ENCODE results near the gene CEND1.

Gene CEND1

DNA sequence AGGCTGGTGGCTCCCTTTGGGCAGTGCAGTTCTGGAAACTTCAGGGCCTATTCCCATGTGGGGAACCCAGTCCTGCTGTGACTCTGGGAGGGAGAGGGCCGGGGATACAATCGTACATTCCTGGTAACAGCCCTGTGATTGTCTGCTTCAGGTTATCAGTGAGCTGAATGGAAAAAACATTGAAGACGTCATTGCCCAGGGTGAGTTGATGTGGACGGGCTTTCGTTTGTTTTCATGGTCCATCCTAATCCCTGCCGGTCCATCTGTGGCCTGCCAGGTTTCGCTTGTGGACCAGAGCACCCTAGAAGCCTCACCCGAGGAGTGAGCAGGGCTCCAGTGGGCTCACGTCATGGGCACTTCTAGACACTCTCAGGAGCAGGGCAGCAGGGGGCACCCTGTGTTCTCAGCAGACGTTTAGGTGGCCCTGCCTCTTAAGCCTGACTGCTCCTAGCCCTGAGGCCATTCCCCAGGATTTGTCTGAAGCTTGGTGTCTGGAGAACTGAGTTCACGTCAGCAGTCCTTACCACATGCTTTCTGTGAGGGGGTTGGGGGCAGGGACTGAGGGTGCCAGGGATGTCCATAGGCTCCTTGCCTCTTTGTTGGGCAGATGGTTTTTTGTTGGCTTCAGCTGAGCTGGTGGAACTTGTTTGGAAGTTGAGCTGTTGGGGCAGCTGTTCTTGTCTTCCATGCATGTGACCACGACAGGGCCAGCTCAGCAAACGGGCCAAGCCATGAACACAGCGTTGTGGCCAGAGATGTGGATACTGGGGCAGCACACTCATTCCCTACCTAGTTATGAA, 21.8 kb upstream of the CEND1 start:
- peak in 1 of 2 experiments; percentile 34 for DNase-seq

DNA sequence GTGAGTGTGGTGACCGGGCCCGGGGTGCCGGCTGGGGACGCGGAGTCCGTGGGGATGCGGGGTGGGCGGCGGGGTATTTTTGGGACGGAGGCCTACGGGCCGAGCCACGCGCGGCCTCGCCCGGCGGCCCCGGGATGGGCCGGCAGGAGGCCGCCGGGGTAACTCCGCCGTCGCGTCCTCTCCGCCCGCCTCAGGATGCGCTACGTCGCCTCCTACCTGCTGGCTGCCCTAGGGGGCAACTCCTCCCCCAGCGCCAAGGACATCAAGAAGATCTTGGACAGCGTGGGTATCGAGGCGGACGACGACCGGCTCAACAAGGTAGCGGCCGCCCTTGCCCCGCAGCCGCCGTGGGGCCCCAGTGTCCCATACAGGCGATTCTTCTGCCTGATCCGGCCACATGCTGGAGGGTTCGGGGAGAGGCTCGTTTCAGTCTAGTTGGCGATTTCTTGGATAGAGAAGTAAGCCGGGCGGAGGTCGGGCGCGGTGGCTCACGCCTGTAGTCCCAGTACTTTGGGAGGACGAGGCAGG, 20.2 kb upstream of the CEND1 start:
- no peak for DNase-seq

DNA sequence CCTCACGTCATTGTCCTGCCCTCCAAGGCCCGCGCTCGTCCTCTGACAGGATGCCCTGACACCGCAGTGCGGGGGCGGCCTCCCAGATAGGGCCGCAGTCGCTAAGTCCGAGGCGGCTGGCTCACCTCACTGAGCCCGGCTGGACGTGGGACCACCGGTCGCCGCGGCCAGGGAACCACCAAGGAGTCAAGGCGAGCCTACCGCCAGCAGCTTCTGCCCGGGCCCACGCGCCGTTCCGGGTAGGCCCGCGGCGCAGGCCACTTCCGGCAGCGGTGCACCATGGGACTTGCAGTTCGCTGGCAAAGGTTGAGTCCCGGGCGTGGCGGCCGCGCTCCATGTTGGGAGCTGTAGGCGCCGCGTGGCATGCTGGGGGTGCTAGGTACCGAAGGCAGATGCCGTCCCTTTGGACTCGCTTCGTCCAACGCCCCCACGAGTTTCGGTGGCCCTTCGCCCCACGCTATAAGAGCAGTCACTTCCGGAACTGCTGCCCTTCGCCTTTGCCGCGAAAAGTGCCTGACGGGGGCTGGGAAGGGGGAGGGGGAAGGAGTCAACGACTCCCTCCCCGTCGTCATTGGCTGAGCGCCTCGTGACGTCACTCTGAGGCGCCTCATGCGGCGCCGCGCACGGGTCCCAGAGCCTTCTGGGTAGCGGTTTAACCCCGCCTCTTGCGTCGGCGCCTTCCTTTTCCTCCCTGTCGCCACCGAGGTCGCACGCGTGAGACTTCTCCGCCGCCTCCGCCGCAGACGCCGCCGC, 19.6 kb upstream of the CEND1 start, which contains the start of gene RPLP2:
Gene RPLP2, plus strand, starts transcription at position 681 of the 753 bp plus-strand sequence. CDS start 268 bp downstream, outside the sequence.
- peak; percentile 96 to 98 for DNase-seq

DNA sequence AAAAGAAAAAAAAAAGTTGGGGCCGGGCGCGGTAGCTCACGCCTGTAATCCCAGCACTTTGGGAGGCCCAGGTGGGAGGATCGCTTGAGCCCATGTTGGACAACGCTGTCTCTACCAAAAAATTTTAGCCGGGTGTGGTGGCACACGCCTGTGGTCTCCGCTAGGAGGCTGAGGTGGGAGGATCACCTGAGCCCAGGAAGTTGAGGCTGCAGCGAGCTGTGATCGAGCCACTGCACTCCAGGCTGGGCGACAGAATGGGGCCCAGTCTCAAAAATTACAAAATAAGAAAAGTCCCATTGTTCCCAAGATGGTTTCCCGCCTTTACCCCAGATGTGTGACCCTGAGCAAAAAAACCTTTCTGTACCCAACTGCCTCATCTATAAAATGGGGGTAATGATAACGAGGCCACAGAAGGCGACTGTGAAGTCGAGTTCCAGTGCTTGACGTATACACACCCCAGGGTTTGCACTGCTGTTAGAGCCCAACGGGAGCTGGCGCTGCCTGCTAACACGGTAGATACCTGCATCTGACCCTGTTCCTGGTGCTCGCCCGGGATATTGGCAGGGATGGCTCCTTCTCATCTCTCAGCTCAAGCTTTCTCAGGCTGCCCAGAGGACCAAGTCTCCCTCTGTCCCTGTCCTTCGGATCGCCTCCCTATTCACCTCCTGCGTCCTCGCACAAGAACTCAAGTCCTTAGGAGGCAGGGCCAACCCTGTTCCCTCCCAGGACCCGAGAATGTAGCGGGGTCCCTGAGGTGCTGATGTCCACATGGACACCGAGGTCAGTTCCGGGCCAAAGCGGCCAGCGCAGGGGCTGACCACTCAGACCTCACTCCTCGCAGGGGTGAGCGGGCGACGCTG, 18.8 kb upstream of the CEND1 start:
- DNase-seq, result peak; percentile 51 to 66

DNA sequence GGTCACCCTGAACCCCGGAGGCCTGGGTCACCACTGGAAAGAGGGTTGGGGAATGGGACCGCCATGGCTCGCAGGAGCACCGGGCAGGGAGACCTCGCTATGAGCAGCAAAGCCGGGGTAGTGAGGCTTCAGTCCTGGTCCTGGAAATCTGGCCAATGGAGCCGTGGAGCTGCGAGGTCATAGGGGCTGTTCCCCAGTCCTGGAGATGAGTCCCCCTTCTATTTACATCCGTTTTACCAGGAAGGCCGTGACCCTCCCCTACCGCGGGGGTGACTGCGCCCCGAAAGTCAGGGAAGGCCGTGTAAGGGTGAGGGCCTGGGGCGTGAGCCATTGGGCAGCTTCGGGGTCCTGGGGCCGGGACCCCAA, 14.7 kb upstream of the CEND1 start:
- DNase-seq, result no peak

DNA sequence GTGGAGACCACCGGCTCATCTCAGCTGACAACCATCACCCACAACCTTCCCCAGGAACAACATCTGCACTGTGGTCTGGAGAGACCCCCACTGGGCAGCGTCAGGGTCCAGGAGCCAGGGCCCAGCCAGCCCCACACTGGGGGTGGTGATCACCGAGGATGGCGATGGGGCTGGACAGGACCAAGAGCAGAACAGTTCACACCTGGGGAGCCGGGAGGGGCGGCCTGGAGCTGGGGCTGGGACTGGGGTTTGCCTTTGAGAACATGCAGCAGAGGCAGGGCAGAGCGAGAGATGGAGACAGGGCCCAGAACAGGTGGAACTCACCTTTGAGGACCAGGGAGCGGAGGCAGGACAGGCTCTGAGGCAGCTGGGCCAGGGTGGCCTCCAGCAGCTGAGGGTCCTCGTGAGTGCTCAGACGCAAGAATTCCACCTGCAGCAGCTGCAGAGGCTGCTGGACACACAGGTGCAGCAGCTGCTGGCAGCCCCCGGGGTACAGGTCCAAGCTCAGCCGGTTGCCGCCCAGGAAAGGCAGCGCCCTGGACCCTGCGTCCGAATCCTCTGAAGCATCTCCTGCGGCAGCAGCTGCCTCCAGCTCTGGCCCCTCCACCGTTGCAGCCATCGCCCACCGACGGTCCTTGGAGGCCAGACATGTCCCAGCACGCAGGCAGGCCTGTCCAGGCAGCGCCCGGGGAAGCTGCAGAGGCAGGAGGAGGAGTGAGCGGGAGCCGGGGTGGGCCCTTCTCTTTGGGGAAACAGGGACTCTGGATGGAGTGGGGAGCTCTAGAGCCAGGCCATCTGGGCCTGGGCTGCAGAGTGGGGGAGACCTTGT, 14.1 kb upstream of the CEND1 start:
- no peak for DNase-seq

DNA sequence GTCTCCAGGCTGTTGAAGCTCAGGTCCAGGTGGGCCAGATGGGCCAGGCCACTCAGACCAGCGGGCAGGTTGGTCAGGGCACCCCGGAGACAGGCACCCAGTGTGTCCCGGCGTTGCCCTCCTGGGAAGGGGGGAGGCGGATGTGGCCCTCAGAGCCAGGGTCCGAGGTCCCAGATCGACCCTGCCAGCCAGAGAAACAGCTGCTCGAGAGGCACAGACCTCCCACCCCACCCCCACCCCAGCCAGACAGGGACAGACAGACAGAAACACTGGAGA, 13.5 kb upstream of the CEND1 start:
- DNase-seq, result no peak

DNA sequence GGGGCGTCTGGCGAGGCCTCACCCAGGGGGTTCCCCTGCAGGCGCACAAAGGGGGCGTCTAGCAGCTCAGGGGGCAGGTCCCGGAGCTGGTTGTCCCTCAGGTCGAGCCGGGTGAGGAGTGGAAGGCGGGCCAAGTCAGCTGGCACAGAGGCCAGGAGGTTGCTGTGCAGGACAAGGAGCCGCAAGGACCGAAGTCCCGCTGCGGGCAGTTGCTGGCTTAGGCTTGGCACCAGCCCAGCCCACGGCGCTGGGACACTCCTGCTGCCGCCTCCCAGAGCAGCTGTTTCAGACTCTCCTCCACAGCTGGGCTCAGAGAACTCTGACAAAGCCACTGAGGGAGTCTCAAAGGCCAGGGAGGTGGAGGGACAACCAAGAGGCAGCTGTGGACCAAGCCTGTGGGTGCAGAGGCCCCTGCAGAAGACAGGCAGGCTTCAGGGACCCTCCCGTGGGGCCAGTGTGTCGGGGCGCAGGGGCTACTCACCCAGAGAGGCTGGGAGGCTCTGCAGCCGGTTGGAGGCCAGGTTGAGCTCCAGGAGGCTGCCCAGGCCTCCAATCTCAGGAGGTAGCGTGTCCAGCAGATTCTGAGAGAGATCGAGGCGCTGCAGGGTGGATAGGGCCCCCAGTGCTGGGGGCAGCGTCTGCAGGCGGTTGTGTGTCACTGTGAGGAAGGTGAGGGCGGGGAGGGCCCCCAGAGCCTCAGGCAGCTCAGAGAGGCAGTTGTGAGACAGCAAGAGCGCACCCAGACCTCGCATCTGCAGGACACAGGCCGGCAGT, 13.0 kb upstream of the CEND1 start:
- no peak for DNase-seq

DNA sequence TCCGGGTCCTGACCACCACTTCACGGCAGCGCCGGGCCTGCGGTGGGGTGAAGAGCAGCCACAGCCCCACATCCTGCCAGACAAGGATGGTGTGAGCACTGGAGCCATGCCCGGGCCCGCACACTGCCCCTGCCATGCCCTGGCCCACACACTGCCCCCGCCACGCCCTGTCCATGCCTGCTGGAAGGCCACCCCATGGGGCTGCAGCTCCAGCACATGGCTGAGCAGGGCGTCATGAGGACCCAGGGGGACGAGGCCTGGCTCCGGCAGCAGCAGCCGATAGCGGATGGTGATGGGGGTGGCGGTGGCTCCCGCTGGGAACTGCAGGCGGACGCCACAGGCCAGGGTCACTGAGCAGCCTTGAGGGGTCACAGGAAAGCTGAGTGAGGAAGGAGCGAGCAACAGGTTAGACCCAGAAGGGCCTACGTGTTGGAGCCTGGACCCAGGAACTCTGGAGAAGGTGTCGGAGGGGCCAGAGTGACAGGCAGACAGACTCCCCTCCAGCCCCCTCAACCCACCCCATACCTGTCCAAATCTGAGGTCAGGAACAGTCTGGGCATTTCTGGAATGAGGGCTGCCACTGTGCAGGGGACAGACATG, 12.2 kb upstream of the CEND1 start:
- DNase-seq, result no peak

DNA sequence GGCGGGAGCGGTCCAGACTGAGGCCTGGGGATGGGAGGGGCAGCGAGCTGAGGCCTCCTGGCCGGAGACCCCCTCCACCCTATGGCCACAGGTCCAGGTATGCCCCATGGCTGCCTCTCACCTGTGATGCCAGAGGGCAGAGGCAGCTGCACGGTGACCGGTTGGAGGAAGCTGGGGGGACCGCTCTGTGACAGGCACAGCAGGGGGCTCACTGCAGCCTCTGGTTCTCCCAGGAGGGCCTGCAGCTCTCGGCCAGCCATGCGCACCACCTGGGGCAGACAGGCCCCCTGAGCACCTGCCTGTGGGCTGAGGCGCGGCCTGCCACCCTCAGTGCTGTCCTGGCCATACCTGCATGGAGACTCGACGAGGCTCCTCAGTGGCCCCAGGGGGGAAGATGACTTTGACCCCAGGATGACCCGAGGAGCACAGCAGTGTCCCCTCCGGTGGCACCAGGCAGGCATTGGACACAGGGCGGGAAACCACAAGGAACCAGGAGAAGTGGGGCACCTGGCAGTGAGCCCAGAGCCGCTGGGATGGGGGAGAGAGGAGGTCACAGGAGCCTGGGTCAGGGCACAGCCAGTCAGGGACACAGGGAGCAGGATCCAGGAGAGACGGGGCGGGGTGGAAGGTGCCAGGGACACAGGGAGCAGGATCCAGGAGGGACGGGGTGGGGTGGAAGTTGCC, 11.3 kb upstream of the CEND1 start:
- no peak for DNase-seq

DNA sequence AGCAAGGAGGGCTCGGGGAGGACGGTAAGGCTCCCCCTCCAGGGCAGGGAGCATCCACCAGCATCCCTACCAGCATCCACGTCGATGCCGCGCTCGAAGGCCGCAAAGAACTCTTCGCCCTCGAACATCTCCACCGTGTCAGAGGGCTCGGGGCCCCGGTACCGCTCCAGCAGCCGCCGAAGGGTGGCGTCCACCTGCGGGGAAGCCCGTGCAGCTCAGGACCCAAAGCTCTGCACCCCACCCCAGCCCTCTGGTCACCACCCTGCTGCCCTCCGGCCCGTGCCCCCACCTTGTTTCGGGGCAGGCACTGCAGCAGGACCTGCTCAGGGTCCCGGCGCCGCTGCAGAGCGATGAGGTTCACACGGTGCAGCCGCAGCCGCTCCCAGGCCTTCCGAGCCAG, 10.6 kb upstream of the CEND1 start:
- DNase-seq, result no peak

DNA sequence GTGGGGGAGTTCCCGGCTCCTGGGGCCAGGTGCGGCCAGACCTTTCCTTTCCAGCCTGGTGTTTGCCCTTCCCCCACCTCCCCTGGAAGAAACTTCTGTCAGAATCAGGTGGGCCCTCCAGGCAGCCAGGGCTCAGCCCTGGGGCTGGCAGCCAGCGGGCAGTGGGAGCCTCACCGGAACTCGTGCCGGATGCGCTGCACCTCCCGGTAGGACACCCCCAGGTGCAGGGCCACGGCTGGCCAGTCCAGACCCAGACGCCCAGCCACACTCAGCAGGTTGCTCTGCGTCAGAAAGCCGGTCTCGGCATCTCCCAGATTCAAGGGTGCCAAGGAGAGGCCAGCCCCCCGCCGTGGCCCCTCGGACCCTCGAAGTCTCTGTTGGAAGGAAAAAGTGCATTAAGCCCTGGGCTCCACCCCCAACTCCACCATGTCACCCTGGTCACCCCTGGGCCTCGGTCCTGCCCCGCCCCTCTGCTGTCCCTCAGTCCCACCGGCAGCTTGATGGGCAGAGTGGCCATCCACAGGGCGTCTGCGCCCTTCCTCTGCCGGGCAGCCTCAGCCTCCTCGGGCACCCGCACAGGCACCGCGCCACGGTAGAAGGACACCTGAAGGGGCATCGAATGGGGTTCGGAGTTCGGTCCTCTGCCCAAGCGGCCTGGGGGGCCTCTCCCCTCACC, 9.9 kb upstream of the CEND1 start:
- no peak for DNase-seq

DNA sequence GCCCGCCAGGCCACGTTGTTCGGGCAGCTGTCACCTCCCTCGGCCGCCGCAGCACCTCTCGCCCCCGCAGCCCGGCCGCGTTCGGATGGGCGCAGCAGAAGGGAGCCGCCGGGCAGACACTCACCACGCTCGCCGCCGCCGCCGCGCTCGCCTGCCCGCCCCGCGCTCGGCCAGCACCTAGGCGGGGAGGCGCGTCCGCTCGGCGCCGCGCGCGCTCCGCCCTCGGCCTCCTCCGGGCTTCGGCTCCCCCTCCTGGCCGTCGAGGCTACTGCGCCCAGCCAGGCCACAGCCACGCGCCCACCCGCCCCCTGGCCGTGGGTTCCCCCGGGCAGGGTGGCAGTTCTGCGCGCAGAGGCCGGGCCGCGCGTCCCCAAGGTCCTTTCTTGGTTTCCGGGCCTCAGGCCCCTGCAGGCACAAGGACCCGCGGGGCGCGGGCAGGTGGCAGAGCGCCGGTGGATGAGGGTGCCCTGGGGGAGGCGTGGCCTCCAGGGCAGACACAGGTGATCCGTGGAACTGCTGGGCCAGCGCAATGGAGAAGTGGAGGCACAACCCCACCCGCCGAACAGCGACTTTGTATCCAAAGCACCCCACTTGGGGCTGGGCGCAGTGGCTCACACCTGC, 8.3 kb upstream of the CEND1 start, which contains the start of gene SLC25A22:
Gene SLC25A22, minus strand, starts transcription at position 189 of the 621 bp plus-strand sequence. CDS start 3,275 bp downstream, outside the sequence.
- DNase-seq, result peak; percentile 69 to 80

DNA sequence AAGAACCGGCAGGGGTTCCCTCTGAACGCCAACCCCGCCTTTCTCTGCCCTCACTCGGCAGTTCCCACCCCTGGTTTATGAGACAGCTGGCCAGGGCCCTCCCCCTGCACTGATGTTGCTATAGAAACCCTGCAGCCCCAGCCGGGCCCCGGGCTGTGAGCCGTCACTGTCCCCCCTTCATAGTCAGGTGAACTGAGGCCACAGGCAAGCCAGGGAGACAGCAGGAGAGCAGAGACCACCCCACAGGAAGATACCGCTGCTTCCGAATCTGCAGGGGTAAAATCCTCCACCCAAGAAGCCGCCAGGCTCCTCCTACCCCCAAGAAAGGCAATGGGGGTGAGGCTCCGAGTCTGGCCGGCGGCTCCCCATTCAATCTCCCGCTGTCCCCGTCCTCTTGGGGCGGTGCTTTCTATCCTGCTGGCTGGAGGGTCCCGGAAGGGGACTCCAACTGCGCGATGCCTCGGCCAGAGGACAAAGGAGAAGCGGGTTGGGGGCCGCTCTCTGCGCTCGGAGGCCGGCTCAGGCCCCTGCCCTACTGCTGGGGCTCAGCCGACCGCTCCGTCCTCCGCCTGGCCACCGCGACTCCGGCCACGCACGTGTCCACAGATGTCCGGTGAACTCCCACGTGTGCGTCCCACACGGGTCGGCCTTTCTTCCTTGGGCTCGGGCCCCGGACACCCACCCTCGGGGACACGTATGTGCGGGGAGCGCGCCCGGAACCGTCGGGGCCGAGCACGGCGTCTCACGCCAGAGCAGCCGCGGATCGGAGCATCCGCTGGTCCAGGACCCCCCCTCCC, 7.6 kb upstream of the CEND1 start:
- peak; percentile 93 to 96 for DNase-seq

DNA sequence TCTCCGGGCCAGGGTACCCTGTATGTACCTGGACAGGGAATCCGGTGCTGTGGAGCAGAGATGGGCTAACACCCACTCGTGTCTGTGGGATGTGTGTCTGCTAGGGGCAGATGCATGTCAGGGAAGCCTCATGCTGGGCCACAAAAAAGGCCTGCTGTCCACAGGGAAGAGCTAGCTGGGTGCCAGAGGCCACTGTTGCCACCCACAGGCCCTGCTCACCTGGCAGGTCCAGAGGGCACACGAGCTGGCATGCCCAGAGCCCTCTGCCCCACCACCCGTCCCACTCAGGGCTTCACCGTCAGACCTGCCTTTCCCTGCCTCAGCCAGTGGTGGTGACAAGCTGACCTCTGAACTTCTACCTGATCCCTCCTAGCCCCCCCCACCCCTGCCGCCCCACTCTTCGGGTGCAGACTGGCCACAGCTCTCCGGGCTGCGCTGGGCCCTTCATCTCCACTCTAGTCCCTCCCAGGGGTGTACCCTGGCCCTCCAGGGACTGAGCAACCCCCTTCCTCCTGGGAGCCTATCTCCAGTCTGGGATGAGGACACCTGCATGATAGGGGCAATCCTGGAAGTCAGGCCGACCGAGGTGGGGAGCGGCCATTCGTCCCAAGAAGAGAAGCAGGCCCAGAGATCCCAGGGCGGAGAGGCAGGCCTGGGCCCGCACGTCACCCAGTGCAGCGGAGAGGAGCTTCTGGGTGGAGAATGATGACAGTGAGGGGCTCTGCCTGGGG, 6.8 kb upstream of the CEND1 start:
- no peak for DNase-seq

DNA sequence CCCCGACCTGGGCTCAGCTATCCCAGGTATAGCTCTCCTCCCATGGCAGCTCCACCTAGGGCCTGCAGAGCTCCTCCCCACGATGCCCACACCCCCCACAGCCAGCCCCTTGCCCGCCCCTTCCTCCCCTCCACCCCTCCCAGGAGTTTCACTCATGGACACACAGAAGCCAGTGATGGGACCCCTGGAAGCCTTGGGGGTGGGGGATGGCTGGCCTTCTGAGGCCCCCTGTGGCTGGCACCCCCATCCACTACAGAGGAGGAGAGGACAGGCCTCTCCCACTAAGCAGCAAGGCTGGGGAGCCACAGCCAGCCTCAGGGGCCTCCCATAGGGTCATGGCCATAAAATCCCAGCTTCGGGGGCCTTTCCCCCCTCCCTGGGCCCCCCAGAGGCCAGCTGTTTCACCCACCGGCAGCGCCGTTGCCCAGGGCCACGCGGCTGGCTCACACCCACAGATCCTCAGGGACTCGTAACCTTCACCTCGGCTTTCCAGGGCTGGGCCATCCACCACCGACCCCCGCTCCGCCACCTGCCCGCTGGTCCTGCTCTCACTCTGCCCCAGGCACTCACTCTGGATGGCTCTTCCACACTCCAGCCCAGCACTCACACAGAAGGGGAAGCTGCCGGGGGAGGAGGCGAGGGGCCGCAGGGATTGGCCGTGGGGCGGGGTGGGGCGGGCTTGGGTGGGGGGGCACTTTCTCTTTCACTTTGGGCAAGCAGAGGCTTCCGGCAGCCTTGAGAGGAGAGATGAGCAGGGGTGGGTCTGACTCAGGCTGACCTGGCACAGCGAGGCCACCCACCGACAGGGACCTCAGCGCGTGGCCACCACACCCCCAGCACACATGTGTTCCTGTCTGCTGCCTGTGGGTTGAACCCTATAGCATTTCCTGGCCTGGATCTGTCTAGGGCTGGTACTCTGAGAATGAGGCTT, 6.0 kb upstream of the CEND1 start:
- DNase-seq, result peak; percentile 95 to 97
